Midbrain (tissue), 1 donor: ENCODE results near the gene TBX1.
"Not testable (repeated sequence)": the region's sequence is repeated elsewhere in the genome, so short reads cannot be mapped to it uniquely, and the experiment has no call there.

Source experiments
- DNase-seq: peaks from one replicate; lab custom pipeline; 2025; lab: John Stamatoyannopoulos, UW

The TBX1 gene

GRCh38 chr22:19784384-19785175, 24.0 kb downstream of the TBX1 start:
- DNase-seq = no peak

GRCh38 chr22:19785461-19786263, 25.1 kb downstream of the TBX1 start:
- DNase-seq = no peak

GRCh38 chr22:19786264-19786585, 25.6 kb downstream of the TBX1 start:
- no peak for DNase-seq

GRCh38 chr22:19786959-19787848, 26.6 kb downstream of the TBX1 start:
- no peak for DNase-seq

GRCh38 chr22:19787849-19788141, 27.2 kb downstream of the TBX1 start:
- no peak for DNase-seq

- DNase-seq = no peak
Observed at GRCh38 chr22:19788661-19789225, 28.2 kb downstream of the TBX1 start.

- no peak for DNase-seq
Observed at GRCh38 chr22:19789406-19789805, 28.8 kb downstream of the TBX1 start.

GRCh38 chr22:19789828-19790227, 29.2 kb downstream of the TBX1 start:
- DNase-seq = no peak

- DNase-seq = no peak
Observed at GRCh38 chr22:19791243-19791642, 30.7 kb downstream of the TBX1 start.

GRCh38 chr22:19791894-19792293, 31.3 kb downstream of the TBX1 start:
- no peak for DNase-seq

- not testable (repeated sequence) for DNase-seq
Observed at GRCh38 chr22:19792383-19792896, 31.9 kb downstream of the TBX1 start.

- DNase-seq = no peak
Observed at GRCh38 chr22:19793161-19793560, 32.6 kb downstream of the TBX1 start.

- no peak for DNase-seq
Observed at GRCh38 chr22:19793661-19794310, 33.2 kb downstream of the TBX1 start.

- no peak for DNase-seq
Observed at GRCh38 chr22:19795617-19796008, 35.0 kb downstream of the TBX1 start.

GRCh38 chr22:19796160-19796559, 35.6 kb downstream of the TBX1 start:
- DNase-seq = no peak

- no peak for DNase-seq
Observed at GRCh38 chr22:19797086-19798002, 36.8 kb downstream of the TBX1 start.

- no peak for DNase-seq
Observed at GRCh38 chr22:19798003-19798665, 37.6 kb downstream of the TBX1 start.

GRCh38 chr22:19798891-19799293, 38.3 kb downstream of the TBX1 start:
- DNase-seq = no peak

- DNase-seq = no peak
Observed at GRCh38 chr22:19799322-19800190, 39.0 kb downstream of the TBX1 start.
